ENCODE data around the gene CCDC93.

- TF ChIP-seq CTCF (IDR thresholded peaks at IDR 0.05) (no peak), POLR2A (IDR thresholded peaks at IDR 0.05) (no peak)
Observed at GRCh38 chr2:117976581-117976980, 37.3 kb downstream of the CCDC93 start.

All from ovary (tissue), 3 donors.